Measurements from ENCODE around the gene LMO1.

LMO1 gene

DNA sequence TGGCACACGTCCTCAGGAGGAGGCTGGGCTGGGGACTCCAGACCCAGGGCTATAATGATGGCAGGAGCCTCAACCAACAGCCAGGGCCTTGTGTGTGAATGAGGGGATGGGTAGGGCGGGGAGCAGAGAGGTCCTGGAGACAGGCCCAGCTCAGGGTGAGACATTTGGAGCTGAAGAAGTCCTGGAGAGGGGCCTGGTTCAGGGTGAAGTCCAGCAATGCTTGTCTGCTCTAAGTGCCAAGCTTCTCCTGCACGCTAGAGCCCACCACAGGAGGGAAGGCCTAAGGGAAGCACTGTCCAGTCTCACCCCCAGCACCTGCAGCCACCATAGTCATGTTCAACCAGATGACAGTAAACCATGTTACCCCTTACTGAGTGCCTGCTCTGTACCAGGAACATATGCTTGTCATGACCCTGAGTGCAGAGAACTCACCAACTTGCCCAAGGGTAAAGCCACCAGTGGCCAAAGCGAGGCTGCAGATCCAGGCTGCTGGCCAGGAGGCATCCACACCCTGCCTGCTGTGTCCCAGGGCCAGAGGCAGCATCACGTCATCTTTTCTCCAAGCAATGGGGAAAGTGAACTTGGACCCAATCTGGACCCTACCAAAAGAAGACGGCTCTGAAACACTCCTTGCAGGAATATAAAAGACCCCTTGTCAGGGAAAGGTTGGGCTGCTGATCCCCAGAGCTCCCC, 24.0 kb downstream of the LMO1 start:
- no peak overlapping the region for H3K4me3 ChIP-seq (ENCODE audit: low read length)
- no peaks in the 10 kb centered on the region for H3F3A ChIP-seq (ENCODE audit: control insufficient read depth, insufficient read depth)
- H3K4me2 ChIP-seq (ENCODE audit: low read length) = no peak overlapping the region
- no peaks in the 10 kb centered on the region for H3K9me3 ChIP-seq (ENCODE audit: control insufficient read depth, insufficient read depth, low read length)
- no peak overlapping the region for H3K27ac ChIP-seq (ENCODE audit: low read depth, low read length)
- no peaks in the 10 kb centered on the region for H3K36me3 ChIP-seq (ENCODE audit: control insufficient read depth, low read length)
- H3K79me2 ChIP-seq (ENCODE audit: control insufficient read depth, low read length) = no peaks in the 10 kb centered on the region
- H4K20me1 ChIP-seq (ENCODE audit: control insufficient read depth, insufficient read depth, low read depth, low read length) = no peaks in the 10 kb centered on the region
- no peaks in the 10 kb centered on the region for H3K9me2 ChIP-seq (replicated peaks; ENCODE audit: control insufficient read depth, low read length)
- no peaks in the 10 kb centered on the region for H3K27me3 ChIP-seq (ENCODE audit: control insufficient read depth, low read length)
- TF ChIP-seq EZH2phosphoT487 (IDR thresholded peaks at IDR 0.05; ENCODE audit: borderline replicate concordance, low read length) (no peak), CTCF (IDR thresholded peaks at IDR 0.05; ENCODE audit: low read depth, low read length, poor library complexity, severe bottlenecking) (no peak)
- H3K4me1 ChIP-seq (ENCODE audit: control insufficient read depth, low read length) = no peaks in the 10 kb centered on the region

GRCh38 chr11:8239040-8239439, 24.6 kb downstream of the LMO1 start:
- TF ChIP-seq CTCF (IDR thresholded peaks at IDR 0.05; ENCODE audit: low read depth, low read length, poor library complexity, severe bottlenecking) = no peak
- TF ChIP-seq EZH2phosphoT487 (IDR thresholded peaks at IDR 0.05; ENCODE audit: borderline replicate concordance, low read length) = no peak
- no peaks in the 10 kb centered on the region for H3K9me2 ChIP-seq (replicated peaks; ENCODE audit: control insufficient read depth, low read length)
- H4K20me1 ChIP-seq (ENCODE audit: control insufficient read depth, insufficient read depth, low read depth, low read length) = no peaks in the 10 kb centered on the region
- no peak overlapping the region for H3K27ac ChIP-seq (ENCODE audit: low read depth, low read length)
- H3F3A ChIP-seq (ENCODE audit: control insufficient read depth, insufficient read depth) = no peaks in the 10 kb centered on the region
- no peak overlapping the region for H3K4me3 ChIP-seq (ENCODE audit: low read length)
- H3K79me2 ChIP-seq (ENCODE audit: control insufficient read depth, low read length) = no peaks in the 10 kb centered on the region
- no peaks in the 10 kb centered on the region for H3K36me3 ChIP-seq (ENCODE audit: control insufficient read depth, low read length)
- no peaks in the 10 kb centered on the region for H3K9me3 ChIP-seq (ENCODE audit: control insufficient read depth, insufficient read depth, low read length)
- H3K4me1 ChIP-seq (ENCODE audit: control insufficient read depth, low read length) = no peaks in the 10 kb centered on the region
- no peak overlapping the region for H3K4me2 ChIP-seq (ENCODE audit: low read length)
- H3K27me3 ChIP-seq (ENCODE audit: control insufficient read depth, low read length) = no peaks in the 10 kb centered on the region

- no peaks in the 10 kb centered on the region for H3F3A ChIP-seq (ENCODE audit: control insufficient read depth, insufficient read depth)
- no peak overlapping the region for H3K4me2 ChIP-seq (ENCODE audit: low read length)
- TF ChIP-seq CTCF (IDR thresholded peaks at IDR 0.05; ENCODE audit: low read depth, low read length, poor library complexity, severe bottlenecking) (no peak), EZH2phosphoT487 (IDR thresholded peaks at IDR 0.05; ENCODE audit: borderline replicate concordance, low read length) (no peak)
- H3K4me3 ChIP-seq (ENCODE audit: low read length) = no peak overlapping the region
- H3K27ac ChIP-seq (ENCODE audit: low read depth, low read length) = no peak overlapping the region
- no peaks in the 10 kb centered on the region for H3K36me3 ChIP-seq (ENCODE audit: control insufficient read depth, low read length)
- H3K9me2 ChIP-seq (replicated peaks; ENCODE audit: control insufficient read depth, low read length) = no peaks in the 10 kb centered on the region
- no peaks in the 10 kb centered on the region for H3K79me2 ChIP-seq (ENCODE audit: control insufficient read depth, low read length)
- H3K9me3 ChIP-seq (ENCODE audit: control insufficient read depth, insufficient read depth, low read length) = no peaks in the 10 kb centered on the region
- H3K27me3 ChIP-seq (ENCODE audit: control insufficient read depth, low read length) = no peaks in the 10 kb centered on the region
- no peaks in the 10 kb centered on the region for H3K4me1 ChIP-seq (ENCODE audit: control insufficient read depth, low read length)
- H4K20me1 ChIP-seq (ENCODE audit: control insufficient read depth, insufficient read depth, low read depth, low read length) = no peaks in the 10 kb centered on the region
Measured at GRCh38 chr11:8237453-8237852, 26.2 kb downstream of the LMO1 start.
